ENCODE results near the gene PI4K2A.

The PI4K2A gene

DNA sequence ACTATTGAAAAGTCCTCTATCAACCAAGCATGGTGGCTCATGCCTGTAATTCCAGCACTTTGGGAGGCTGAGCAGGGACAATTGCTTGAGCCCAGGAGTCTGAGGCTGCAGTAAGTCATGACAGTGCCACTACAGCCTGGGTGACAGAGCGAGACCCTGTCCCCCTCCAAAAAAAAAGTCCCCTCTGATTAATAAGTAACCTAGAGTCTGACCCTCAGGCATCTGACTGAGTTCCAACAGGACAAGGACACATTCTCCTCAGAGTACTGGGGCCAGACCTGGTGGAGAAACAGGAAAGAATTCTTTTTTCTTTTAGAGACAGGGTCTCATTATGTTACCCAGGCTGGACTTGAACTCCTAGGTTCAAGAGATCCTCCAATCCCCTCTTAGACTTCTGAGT is 17.2 kb upstream of the PI4K2A start:
- Histone ChIP-seq H3K27me3 (ENCODE audit: insufficient read depth, low read length) (no peaks in the 10 kb centered on the region), H2AFZ (ENCODE audit: low read length) (no peak overlapping the region), H3K9me3 (ENCODE audit: low read length) (no peaks in the 10 kb centered on the region), H3K4me3 (ENCODE audit: low read depth, low read length, poor library complexity, severe bottlenecking) (no peak overlapping the region), H3K4me2 (ENCODE audit: low read length) (no peak overlapping the region), H3K36me3 (ENCODE audit: insufficient read depth, low read length) (no peaks in the 10 kb centered on the region), H3K79me2 (ENCODE audit: insufficient read depth, low read length) (no peaks in the 10 kb centered on the region), H4K20me1 (ENCODE audit: insufficient read depth, low read length) (no peaks in the 10 kb centered on the region), H3F3A (ENCODE audit: insufficient read depth, low read length) (no peaks in the 10 kb centered on the region), H3K9me2 (ENCODE audit: low read depth, low read length) (no peaks in the 10 kb centered on the region), H3K9ac (ENCODE audit: low read length) (no peak overlapping the region), H3K4me1 (ENCODE audit: insufficient read depth, low read length, severe bottlenecking) (no peaks in the 10 kb centered on the region), H3K27ac (ENCODE audit: low read depth, low read length, poor library complexity, severe bottlenecking) (no peak overlapping the region)
- TF ChIP-seq CTCF (IDR thresholded peaks at IDR 0.05; ENCODE audit: low read length) (no peak), EZH2 (IDR thresholded peaks at IDR 0.05; ENCODE audit: borderline replicate concordance, low read length) (no peak)

DNA sequence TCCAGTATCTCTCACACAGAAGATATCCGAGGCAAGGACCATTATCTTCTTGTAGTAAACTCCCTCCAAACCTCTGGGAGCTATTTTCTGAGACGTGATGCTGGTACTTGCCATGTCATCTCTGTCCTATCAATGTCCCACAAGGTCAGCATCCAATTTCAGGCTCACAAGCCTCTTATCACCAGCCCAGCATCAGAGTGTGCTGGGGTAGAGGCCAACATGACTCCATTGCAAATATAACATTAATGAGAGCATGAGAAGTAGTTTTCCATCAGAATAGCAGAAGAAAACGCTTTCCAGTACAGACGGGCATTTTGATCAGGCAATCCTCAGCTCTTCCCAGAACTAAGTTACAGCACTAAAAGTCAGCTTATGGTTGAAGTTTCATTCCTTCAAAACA is 12.7 kb upstream of the PI4K2A start:
- no peak overlapping the region for H3K4me2 ChIP-seq (ENCODE audit: low read length)

GRCh38 chr10:97628228-97628627 is 12.2 kb upstream of the PI4K2A start:
- no peaks in the 10 kb centered on the region for H3K27me3 ChIP-seq (ENCODE audit: insufficient read depth, low read length)
- H3K4me1 ChIP-seq (ENCODE audit: insufficient read depth, low read length, severe bottlenecking): peaks cover 6% of the 10 kb centered on the region
- no peaks in the 10 kb centered on the region for H3K79me2 ChIP-seq (ENCODE audit: insufficient read depth, low read length)
- H2AFZ ChIP-seq (ENCODE audit: low read length): no peak overlapping the region
- no peaks in the 10 kb centered on the region for H4K20me1 ChIP-seq (ENCODE audit: insufficient read depth, low read length)
- no peak overlapping the region for H3K4me3 ChIP-seq (ENCODE audit: low read depth, low read length, poor library complexity, severe bottlenecking)
- TF ChIP-seq CTCF (IDR thresholded peaks at IDR 0.05; ENCODE audit: low read length) (no peak), EZH2 (IDR thresholded peaks at IDR 0.05; ENCODE audit: borderline replicate concordance, low read length) (no peak)
- H3K9me3 ChIP-seq (ENCODE audit: low read length): no peaks in the 10 kb centered on the region
- H3K36me3 ChIP-seq (ENCODE audit: insufficient read depth, low read length): no peaks in the 10 kb centered on the region
- H3K4me2 ChIP-seq (ENCODE audit: low read length): no peak overlapping the region
- H3F3A ChIP-seq (ENCODE audit: insufficient read depth, low read length): no peaks in the 10 kb centered on the region
- H3K9ac ChIP-seq (ENCODE audit: low read length): no peak overlapping the region
- H3K9me2 ChIP-seq (ENCODE audit: low read depth, low read length): no peaks in the 10 kb centered on the region
- H3K27ac ChIP-seq (ENCODE audit: low read depth, low read length, poor library complexity, severe bottlenecking): no peak overlapping the region

More for the DNA sequence above, 12.7 kb upstream of the PI4K2A start:
- H3K9ac ChIP-seq (ENCODE audit: low read length): no peak overlapping the region
- H3K4me1 ChIP-seq (ENCODE audit: insufficient read depth, low read length, severe bottlenecking): peaks cover 2% of the 10 kb centered on the region
- H3K9me3 ChIP-seq (ENCODE audit: low read length): no peaks in the 10 kb centered on the region
- no peak for TF ChIP-seq CTCF (IDR thresholded peaks at IDR 0.05; ENCODE audit: low read length)
- no peak for TF ChIP-seq EZH2 (IDR thresholded peaks at IDR 0.05; ENCODE audit: borderline replicate concordance, low read length)
- no peak overlapping the region for H2AFZ ChIP-seq (ENCODE audit: low read length)
- no peak overlapping the region for H3K4me3 ChIP-seq (ENCODE audit: low read depth, low read length, poor library complexity, severe bottlenecking)
- H3K27ac ChIP-seq (ENCODE audit: low read depth, low read length, poor library complexity, severe bottlenecking): no peak overlapping the region
- no peaks in the 10 kb centered on the region for H3K27me3 ChIP-seq (ENCODE audit: insufficient read depth, low read length)
- no peaks in the 10 kb centered on the region for H3F3A ChIP-seq (ENCODE audit: insufficient read depth, low read length)
- H4K20me1 ChIP-seq (ENCODE audit: insufficient read depth, low read length): no peaks in the 10 kb centered on the region
- no peaks in the 10 kb centered on the region for H3K36me3 ChIP-seq (ENCODE audit: insufficient read depth, low read length)
- no peaks in the 10 kb centered on the region for H3K9me2 ChIP-seq (ENCODE audit: low read depth, low read length)
- no peaks in the 10 kb centered on the region for H3K79me2 ChIP-seq (ENCODE audit: insufficient read depth, low read length)
